HEK293T (cell line): ENCODE measurements around the gene XKR7.

Experiments
- ARNT ChIP-seq: fragments of 450-650 bp; IDR thresholded peaks from 2 replicates; pipeline ENCODE4 v1.6.1; 2017; ENCODE audit warnings: mild to moderate bottlenecking
- BHLHE40 ChIP-seq: fragments of 450-650 bp; IDR thresholded peaks from 2 replicates; pipeline ENCODE4 v1.6.1; 2016; ENCODE audit warnings: mild to moderate bottlenecking, moderate library complexity, borderline replicate concordance
- CTBP1 ChIP-seq: fragments of 450-650 bp; IDR thresholded peaks from 2 replicates; pipeline ENCODE4 v1.6.1; 2016; ENCODE audit warnings: borderline replicate concordance
- ELF4 ChIP-seq: fragments of 450-650 bp; IDR thresholded peaks from 2 replicates; pipeline ENCODE4 v1.6.1; 2017; ENCODE audit warnings: antibody characterized with exemption
- FOXA1 ChIP-seq: fragments of 450-650 bp; IDR thresholded peaks from 2 replicates; pipeline ENCODE4 v1.6.1; 2016; ENCODE audit warnings: mild to moderate bottlenecking
- FOXK2 ChIP-seq: fragments of 450-650 bp; IDR thresholded peaks from 2 replicates; pipeline ENCODE4 v1.6.1; 2016; ENCODE audit warnings: mild to moderate bottlenecking
- FOXM1 ChIP-seq: fragments of 450-650 bp; IDR thresholded peaks from 2 replicates; pipeline ENCODE4 v1.6.1; 2017; ENCODE audit warnings: mild to moderate bottlenecking, borderline replicate concordance
- HDGF ChIP-seq: fragments of 450-650 bp; IDR thresholded peaks from 2 replicates; pipeline ENCODE4 v1.6.1; 2017; ENCODE audit warnings: antibody characterized with exemption, borderline replicate concordance
- L3MBTL2 ChIP-seq: fragments of 450-650 bp; conservative IDR thresholded peaks from 2 replicates; pipeline ENCODE4 v1.6.1; 2016; ENCODE audit warnings: mild to moderate bottlenecking
- SP1 ChIP-seq: fragments of 450-650 bp; IDR thresholded peaks from 2 replicates; pipeline ENCODE4 v1.6.1; 2017
- SUZ12 ChIP-seq: fragments of 450-650 bp; IDR thresholded peaks from 2 replicates; pipeline ENCODE4 v1.6.1; 2016; ENCODE audit warnings: mild to moderate bottlenecking
- TARDBP ChIP-seq: fragments of 450-650 bp; IDR thresholded peaks from 2 replicates; pipeline ENCODE4 v1.6.1; 2016
- ZNF384 ChIP-seq: fragments of 450-650 bp; IDR thresholded peaks from 2 replicates; pipeline ENCODE4 v1.6.1; 2016
- TF ChIP-seq, protein P1 (sequence below): fragments of 450-650 bp; IDR thresholded peaks from 2 replicates; pipeline ENCODE4 v1.6.1; 2016

DNA sequence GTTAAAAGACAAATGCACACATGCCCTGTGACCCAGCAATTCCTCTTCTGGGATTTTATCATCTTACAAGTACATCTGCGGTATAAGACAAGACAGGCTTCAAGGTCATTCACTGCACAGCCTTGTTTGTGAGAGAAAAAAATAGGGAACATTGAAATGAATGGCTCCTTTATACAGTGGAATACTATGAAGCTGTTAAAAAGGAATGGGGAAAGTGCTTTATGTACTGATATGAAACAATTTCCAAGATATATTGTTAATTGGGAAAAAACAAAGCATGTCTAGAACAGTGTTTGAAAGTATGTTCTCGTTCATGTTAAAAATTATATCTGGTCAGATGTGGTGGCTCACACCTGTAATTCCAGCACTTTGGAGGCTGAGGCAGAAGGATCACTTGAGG, 41.5 kb upstream of the XKR7 start:
- TF ChIP-seq FOXK2 (no peak), HDGF (no peak), SP1 (no peak), SUZ12 (no peak), BHLHE40 (no peak), ZNF384 (no peak), L3MBTL2 (no peak), FOXA1 (no peak), CTBP1 (no peak), FOXM1 (no peak), TARDBP (no peak), ELF4 (no peak), ARNT (no peak)
- TF ChIP-seq, protein P1, sequence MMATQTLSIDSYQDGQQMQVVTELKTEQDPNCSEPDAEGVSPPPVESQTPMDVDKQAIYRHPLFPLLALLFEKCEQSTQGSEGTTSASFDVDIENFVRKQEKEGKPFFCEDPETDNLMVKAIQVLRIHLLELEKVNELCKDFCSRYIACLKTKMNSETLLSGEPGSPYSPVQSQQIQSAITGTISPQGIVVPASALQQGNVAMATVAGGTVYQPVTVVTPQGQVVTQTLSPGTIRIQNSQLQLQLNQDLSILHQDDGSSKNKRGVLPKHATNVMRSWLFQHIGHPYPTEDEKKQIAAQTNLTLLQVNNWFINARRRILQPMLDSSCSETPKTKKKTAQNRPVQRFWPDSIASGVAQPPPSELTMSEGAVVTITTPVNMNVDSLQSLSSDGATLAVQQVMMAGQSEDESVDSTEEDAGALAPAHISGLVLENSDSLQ = no peak
